HCT116 (cell line): ENCODE measurements around the gene TP63. TPM values are rescaled to one million over a fixed set of nuclear protein-coding genes. Genes with fewer than 3 reads are reported as not detected.
"Not testable (repeated sequence)": the region's sequence is repeated elsewhere in the genome, so short reads cannot be mapped to it uniquely, and the experiment has no call there.

Experiments
- ATAC-seq: fragments of 200-7000 bp; cut with Tn5 transposase; 2 replicates; pipeline ENCODE4 v1.9.1; 2020; ENCODE audit warnings: mild to moderate bottlenecking, moderate library complexity
- BruUV-seq: library from RNA; stranded (reverse); fragments of 400-500 nt; replicated peaks from 2 replicates; lab custom pipeline; 2021; lab: Mats Ljungman, UMichigan
- CTCF ChIA-PET: fragments of 300-600 bp; sonication (Branson Sonifier 250); formaldehyde crosslinking; loops from one replicate; lab custom pipeline; 2021; ENCODE audit warnings: antibody characterized with exemption; lab: Charles Lee
- POLR2A ChIA-PET: fragments of 300-600, 350-600 bp; sonication (Branson Sonifier 250); formaldehyde crosslinking; loops from one replicate; lab custom pipeline; 2021; ENCODE audit warnings: antibody characterized with exemption; lab: Charles Lee
- RAD21 ChIA-PET, 2 experiments: fragments of 300-600 bp; sonication (Branson Sonifier 250); formaldehyde crosslinking; loops; one replicate each; lab custom pipeline; 2023; ENCODE audit warnings: low total read pairs in 2 of 2; ENCODE audit not compliant: uncharacterized antibody in 2 of 2, unreplicated experiment in 2 of 2, low non-redundant PET in 1 of 2; lab: Charles Lee
- DNase-seq: peaks from one replicate; pipeline ENCODE4 v3.0.0-alpha.2; 2010; ENCODE audit warnings: low read depth, low spot score
- H2AFZ ChIP-seq: fragments of 200-600 bp; shearing (Covaris generic), sonication (generic); 2 replicates; pipeline ENCODE4 v1.6.1; 2017; ENCODE audit warnings: low read depth, mixed run types, mixed read lengths, antibody characterized with exemption, low read length; ENCODE audit not compliant: poor library complexity, severe bottlenecking
- H3K27ac ChIP-seq: 2 replicates; pipeline ENCODE4 v1.5.1; 2012; ENCODE audit warnings: low read depth, low read length
- H3K27me3 ChIP-seq: fragments of 200-600 bp; sonication (generic); 2 replicates; pipeline ENCODE4 v1.6.1; 2016; ENCODE audit warnings: mixed run types, low read length, mixed read lengths; ENCODE audit not compliant: insufficient read depth
- H3K36me3 ChIP-seq, 2 experiments: fragments of 200-500 bp in 1 of 2; fragments of 200-600 bp in 1 of 2; sonication (Bioruptor generic) in 1 of 2; sonication (generic) in 1 of 2; 2 replicates each; pipeline versions ENCODE4 v1.5.1 to v1.6.1; 2014 to 2016; ENCODE audit warnings: low read length in 2 of 2, inconsistent platforms in 1 of 2, mixed read lengths in 1 of 2, mixed run types in 1 of 2; ENCODE audit not compliant: insufficient read depth in 2 of 2, control insufficient read depth in 1 of 2
- H3K4me1 ChIP-seq, 2 experiments: fragments of 200-600 bp in 1 of 2; sonication (generic) in 1 of 2; 2 replicates each; pipeline versions ENCODE4 v1.5.1 to v1.6.1; 2012 to 2017; ENCODE audit warnings: low read length in 2 of 2, inconsistent platforms in 1 of 2, mild to moderate bottlenecking in 1 of 2, mixed read lengths in 1 of 2, mixed run types in 1 of 2, moderate library complexity in 1 of 2; ENCODE audit not compliant: insufficient read depth in 2 of 2, control insufficient read depth in 1 of 2
- H3K4me2 ChIP-seq: fragments of 200-600 bp; sonication (generic); 2 replicates; pipeline ENCODE4 v1.6.1; 2017; ENCODE audit warnings: mixed run types, low read length, mixed read lengths
- H3K4me3 ChIP-seq, 2 experiments: fragments of 200-600 bp in 1 of 2; sonication (generic) in 1 of 2; replicated peaks in 1 of 2; 2 replicates each; pipeline ENCODE4 v1.5.1; 2011 to 2016; ENCODE audit warnings: low read length in 2 of 2, control low read depth in 1 of 2, low read depth in 1 of 2, mild to moderate bottlenecking in 1 of 2, mixed read lengths in 1 of 2, mixed run types in 1 of 2
- H3K79me2 ChIP-seq: fragments of 200-600 bp; sonication (generic); 2 replicates; pipeline ENCODE4 v1.6.1; 2017; ENCODE audit warnings: mild to moderate bottlenecking, mixed run types, low read length, moderate library complexity, mixed read lengths; ENCODE audit not compliant: insufficient read depth
- H3K9ac ChIP-seq: fragments of 200-600 bp; sonication (generic); 2 replicates; pipeline ENCODE4 v1.6.1; 2016; ENCODE audit warnings: low read length, mixed read lengths
- H3K9me2 ChIP-seq: fragments of 200-600 bp; sonication (generic), shearing (Covaris generic); 2 replicates; pipeline ENCODE4 v1.6.1; 2017; ENCODE audit warnings: mixed run types, mild to moderate bottlenecking, moderate library complexity; ENCODE audit not compliant: insufficient read depth
- H3K9me3 ChIP-seq, 2 experiments: fragments of 200-500 bp in 1 of 2; fragments of 200-600 bp in 1 of 2; sonication (Bioruptor generic) in 1 of 2; sonication (generic) in 1 of 2; 2 replicates each; pipeline ENCODE4 v1.6.1; 2014 to 2017; ENCODE audit warnings: low read length in 2 of 2, mixed read lengths in 2 of 2, inconsistent platforms in 1 of 2, low read depth in 1 of 2, mild to moderate bottlenecking in 1 of 2, mixed run types in 1 of 2, moderate library complexity in 1 of 2; ENCODE audit not compliant: control insufficient read depth in 1 of 2, insufficient read depth in 1 of 2
- H4K20me1 ChIP-seq: fragments of 200-600 bp; sonication (generic), shearing (Covaris generic); 2 replicates; pipeline ENCODE4 v1.6.1; 2017; ENCODE audit warnings: mixed run types, mild to moderate bottlenecking, moderate library complexity; ENCODE audit not compliant: insufficient read depth
- ATF3 ChIP-seq: IDR thresholded peaks from 2 replicates; pipeline ENCODE4 v1.6.1; 2012
- EGR1 ChIP-seq: IDR thresholded peaks from 2 replicates; pipeline ENCODE4 v1.6.1; 2012; ENCODE audit warnings: low read depth
- ELF1 ChIP-seq: IDR thresholded peaks from 2 replicates; pipeline ENCODE4 v1.6.1; 2012; ENCODE audit warnings: low read depth, borderline replicate concordance
- FOSL1 ChIP-seq: IDR thresholded peaks from 2 replicates; pipeline ENCODE4 v1.6.1; 2012; ENCODE audit warnings: low read depth
- POLR2AphosphoS5 ChIP-seq: IDR thresholded peaks from 2 replicates; pipeline ENCODE4 v1.6.1; 2011; ENCODE audit warnings: mild to moderate bottlenecking, low read depth, low read length, moderate library complexity
- YY1 ChIP-seq: IDR thresholded peaks from 2 replicates; pipeline ENCODE4 v1.6.1; 2011; ENCODE audit warnings: low read length, low read depth, moderate library complexity, mild to moderate bottlenecking; ENCODE audit not compliant: insufficient replicate concordance; ENCODE audit errors: extremely low read depth
- ZFX ChIP-seq: fragments of 450-650 bp; IDR thresholded peaks from 2 replicates; pipeline ENCODE4 v1.6.1; 2017
- ZNF274 ChIP-seq: fragments of 200-500 bp; sonication (Bioruptor generic); IDR thresholded peaks from 2 replicates; pipeline ENCODE4 v1.6.1; 2014; ENCODE audit warnings: mild to moderate bottlenecking, low read depth, low read length, inconsistent platforms
- intact Hi-C: fragments of 100-400 bp; cut with micrococcal nuclease; formaldehyde crosslinking; loops from 2 replicates; pipeline ENCODE4 v1.10.0; 2022
- total RNA-seq: library from RNA; stranded (reverse); gene quantifications from one replicate; pipeline ENCODE4 v1.2.1, GENCODE V29; 2021; ENCODE audit not compliant: unreplicated experiment
- TF ChIP-seq, protein P1 (sequence below): IDR thresholded peaks from 2 replicates; pipeline ENCODE4 v1.6.1; 2012; ENCODE audit warnings: low read depth

The TP63 gene
- total RNA-seq, 1 experiment from 2014 or later = not detected

- Histone ChIP-seq H3K4me3 (no peak overlapping the region), H3K79me2 (no peaks in the 10 kb centered on the region)
- BruUV-seq = no TSS peak
- DNase-seq = no peak
- TF ChIP-seq EGR1 (no peak), ELF1 (no peak), FOSL1 (no peak), POLR2AphosphoS5 (no peak), ZFX (no peak), YY1 (no peak), ZNF274 (no peak), ATF3 (no peak)
- TF ChIP-seq, protein P1, sequence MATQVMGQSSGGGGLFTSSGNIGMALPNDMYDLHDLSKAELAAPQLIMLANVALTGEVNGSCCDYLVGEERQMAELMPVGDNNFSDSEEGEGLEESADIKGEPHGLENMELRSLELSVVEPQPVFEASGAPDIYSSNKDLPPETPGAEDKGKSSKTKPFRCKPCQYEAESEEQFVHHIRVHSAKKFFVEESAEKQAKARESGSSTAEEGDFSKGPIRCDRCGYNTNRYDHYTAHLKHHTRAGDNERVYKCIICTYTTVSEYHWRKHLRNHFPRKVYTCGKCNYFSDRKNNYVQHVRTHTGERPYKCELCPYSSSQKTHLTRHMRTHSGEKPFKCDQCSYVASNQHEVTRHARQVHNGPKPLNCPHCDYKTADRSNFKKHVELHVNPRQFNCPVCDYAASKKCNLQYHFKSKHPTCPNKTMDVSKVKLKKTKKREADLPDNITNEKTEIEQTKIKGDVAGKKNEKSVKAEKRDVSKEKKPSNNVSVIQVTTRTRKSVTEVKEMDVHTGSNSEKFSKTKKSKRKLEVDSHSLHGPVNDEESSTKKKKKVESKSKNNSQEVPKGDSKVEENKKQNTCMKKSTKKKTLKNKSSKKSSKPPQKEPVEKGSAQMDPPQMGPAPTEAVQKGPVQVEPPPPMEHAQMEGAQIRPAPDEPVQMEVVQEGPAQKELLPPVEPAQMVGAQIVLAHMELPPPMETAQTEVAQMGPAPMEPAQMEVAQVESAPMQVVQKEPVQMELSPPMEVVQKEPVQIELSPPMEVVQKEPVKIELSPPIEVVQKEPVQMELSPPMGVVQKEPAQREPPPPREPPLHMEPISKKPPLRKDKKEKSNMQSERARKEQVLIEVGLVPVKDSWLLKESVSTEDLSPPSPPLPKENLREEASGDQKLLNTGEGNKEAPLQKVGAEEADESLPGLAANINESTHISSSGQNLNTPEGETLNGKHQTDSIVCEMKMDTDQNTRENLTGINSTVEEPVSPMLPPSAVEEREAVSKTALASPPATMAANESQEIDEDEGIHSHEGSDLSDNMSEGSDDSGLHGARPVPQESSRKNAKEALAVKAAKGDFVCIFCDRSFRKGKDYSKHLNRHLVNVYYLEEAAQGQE = no peak
- TF ChIP-seq, all 23 proteins: peak for 0
- Histone ChIP-seq H3K27ac (no peak overlapping the region), H2AFZ (no peak overlapping the region), H3K27me3 (no peaks in the 10 kb centered on the region), H3K4me2 (no peak overlapping the region), H3K9ac (no peak overlapping the region), H3K9me2 (no peaks in the 10 kb centered on the region), H3K9me3 (no peaks in the 10 kb centered on the region), H3K36me3 (no peaks in the 10 kb centered on the region), H4K20me1 (no peaks in the 10 kb centered on the region), H3K4me1 (no peaks in the 10 kb centered on the region)
- ChIA-PET POLR2A (no interaction called here), RAD21 (no interaction called here), CTCF (no interaction called here)
- intact Hi-C loops = no loop called here
- ATAC-seq = no peak
These were observed 24.4 kb upstream of the TP63 start for GRCh38 chr3:189606774-189607173.

DNA sequence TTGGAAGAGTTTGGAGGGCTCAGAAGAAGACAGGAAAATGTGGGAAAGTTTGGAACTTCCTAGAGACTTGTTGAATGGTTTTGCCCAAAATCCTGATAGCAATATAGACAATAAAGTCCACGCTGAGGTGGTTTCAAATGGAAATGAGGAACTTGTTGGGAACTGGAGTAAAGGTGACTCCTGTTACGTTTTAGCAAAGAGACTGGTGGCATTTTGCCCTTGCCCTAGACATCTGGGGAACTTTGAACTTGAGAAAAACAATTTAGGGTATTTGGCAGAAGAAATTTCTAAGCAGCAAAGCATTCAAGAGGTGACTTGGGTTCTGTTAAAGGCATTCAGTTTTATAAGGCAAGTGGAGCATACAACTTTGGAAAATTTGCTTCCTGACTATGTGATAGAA is 18.5 kb upstream of the TP63 start:
- H3K79me2 ChIP-seq, ATAC-seq: not testable (repeated sequence)

More for the DNA sequence above, 18.5 kb upstream of the TP63 start:
- H3K4me1 ChIP-seq, H3K9ac ChIP-seq, H3K36me3 ChIP-seq, H2AFZ ChIP-seq, DNase-seq, CTCF ChIA-PET, H3K4me3 ChIP-seq, H3K9me3 ChIP-seq, POLR2A ChIA-PET, intact Hi-C loops, H3K9me2 ChIP-seq, H4K20me1 ChIP-seq, H3K4me2 ChIP-seq, BruUV-seq, RAD21 ChIA-PET, H3K27ac ChIP-seq, H3K27me3 ChIP-seq: not testable (repeated sequence)
